GM12878 (cell line): ENCODE data around the gene UBASH3A. TPM values are rescaled to one million over a fixed set of nuclear protein-coding genes. Genes with fewer than 3 reads are reported as not detected.

Experiments
- ATF3 ChIP-seq: IDR thresholded peaks from 2 replicates; pipeline ENCODE4 v1.6.1; 2011; ENCODE audit warnings: low read depth, mild to moderate bottlenecking, low read length, moderate library complexity, borderline replicate concordance; ENCODE audit errors: extremely low read depth
- BHLHE40 ChIP-seq, 2 experiments: fragments of 450-650 bp in 1 of 2; IDR thresholded peaks; 2 replicates each; pipeline ENCODE4 v1.6.1; 2011 to 2017; ENCODE audit warnings: low read depth in 2 of 2, borderline replicate concordance in 1 of 2, improper control_type of control experiment in 1 of 2, low read length in 1 of 2, mild to moderate bottlenecking in 1 of 2
- BRCA1 ChIP-seq: IDR thresholded peaks from 2 replicates; pipeline ENCODE4 v1.6.1; 2011; ENCODE audit warnings: low read depth, low read length, improper control_type of control experiment
- CHD2 ChIP-seq: IDR thresholded peaks from 2 replicates; pipeline ENCODE4 v1.6.1; 2011; ENCODE audit warnings: low read depth, low read length, improper control_type of control experiment, borderline replicate concordance
- E4F1 ChIP-seq: fragments of 450-650 bp; IDR thresholded peaks from 2 replicates; pipeline ENCODE4 v1.6.1; 2018; ENCODE audit warnings: borderline replicate concordance, mild to moderate bottlenecking; ENCODE audit not compliant: partially characterized antibody
- EGR1 ChIP-seq, 2 experiments: IDR thresholded peaks; 1 replicate in 1 of 2; 2 replicates in 1 of 2; pipeline ENCODE4 v1.6.1; 2011 to 2012; ENCODE audit warnings: low read depth in 2 of 2, low read length in 2 of 2, borderline replicate concordance in 1 of 2, mild to moderate bottlenecking in 1 of 2, moderate library complexity in 1 of 2
- FOS ChIP-seq: IDR thresholded peaks from 3 replicates; pipeline ENCODE4 v1.6.1; 2011; ENCODE audit warnings: borderline replicate concordance; ENCODE audit not compliant: insufficient read length; ENCODE audit errors: extremely low read depth
- FOXK2 ChIP-seq: fragments of 450-650 bp; IDR thresholded peaks from 2 replicates; pipeline ENCODE4 v1.6.1; 2017; ENCODE audit warnings: mild to moderate bottlenecking, moderate library complexity
- GATAD2B ChIP-seq: fragments of 450-650 bp; conservative IDR thresholded peaks from 2 replicates; pipeline ENCODE4 v1.6.1; 2017; ENCODE audit warnings: low read depth, mild to moderate bottlenecking, moderate library complexity
- HCFC1 ChIP-seq: fragments of 150-350 bp; IDR thresholded peaks from 2 replicates; pipeline ENCODE4 v1.6.1; 2014; ENCODE audit warnings: low read length
- HDAC2 ChIP-seq: fragments of 200-600 bp; sonication (generic); IDR thresholded peaks from 2 replicates; pipeline ENCODE4 v1.6.1; 2017
- MLLT1 ChIP-seq: fragments of 450-650 bp; IDR thresholded peaks from 2 replicates; pipeline ENCODE4 v1.6.1; 2016; ENCODE audit warnings: mild to moderate bottlenecking
- NFIC ChIP-seq: IDR thresholded peaks from 2 replicates; pipeline ENCODE4 v1.6.1; 2012; ENCODE audit warnings: low read depth, mild to moderate bottlenecking, inconsistent platforms, low read length, moderate library complexity
- NR2F1 ChIP-seq: fragments of 450-650 bp; conservative IDR thresholded peaks from 2 replicates; pipeline ENCODE4 v1.6.1; 2017; ENCODE audit warnings: mild to moderate bottlenecking
- NRF1 ChIP-seq: conservative IDR thresholded peaks from 2 replicates; pipeline ENCODE4 v1.6.1; 2011; ENCODE audit warnings: mild to moderate bottlenecking, low read depth, low read length, improper control_type of control experiment
- POLR2A ChIP-seq: IDR thresholded peaks from 2 replicates; pipeline ENCODE4 v1.6.1; 2011; ENCODE audit warnings: low read depth, mild to moderate bottlenecking, low read length
- RCOR1 ChIP-seq: conservative IDR thresholded peaks from 2 replicates; pipeline ENCODE4 v1.6.1; 2012; ENCODE audit warnings: low read depth, low read length, improper control_type of control experiment
- SIN3A ChIP-seq: IDR thresholded peaks from 2 replicates; pipeline ENCODE4 v1.6.1; 2012; ENCODE audit warnings: low read depth, low read length, improper control_type of control experiment
- SKIL ChIP-seq: fragments of 450-650 bp; IDR thresholded peaks from 2 replicates; pipeline ENCODE4 v1.6.1; 2017; ENCODE audit warnings: mild to moderate bottlenecking, low read depth, inconsistent platforms; ENCODE audit not compliant: poor library complexity, severe bottlenecking
- SMAD5 ChIP-seq: IDR thresholded peaks from 2 replicates; pipeline ENCODE4 v1.6.1; 2016; ENCODE audit warnings: antibody characterized with exemption, low read depth
- ZBTB33 ChIP-seq: fragments of 450-650 bp; IDR thresholded peaks from 2 replicates; pipeline ENCODE4 v1.6.1; 2017; ENCODE audit warnings: mild to moderate bottlenecking
- ZNF24 ChIP-seq: fragments of 450-650 bp; IDR thresholded peaks from 2 replicates; pipeline ENCODE4 v1.6.1; 2017; ENCODE audit warnings: antibody characterized with exemption, mild to moderate bottlenecking
- ZNF622 ChIP-seq: fragments of 450-650 bp; IDR thresholded peaks from 2 replicates; pipeline ENCODE4 v1.6.1; 2017; ENCODE audit warnings: mild to moderate bottlenecking, inconsistent platforms
- polyA plus RNA-seq, 11 experiments: library from polyadenylated mRNA; depleted of rRNA in 4 of 11; unstranded in 6 of 11; stranded (reverse) in 5 of 11; fragments of >200 nt; fragmentation: Nextera tagmentation in 4 of 11; fragmentation: Illumina TruSeq in 1 of 11; extraction: Ambion mirVana in 4 of 11; extraction: Trizol in 1 of 11; gene quantifications; 1 replicate in 1 of 11; 2 replicates in 10 of 11; pipeline versions ENCODE4 v1.2.1 to v1.2.3, GENCODE V29; 2011 to 2016; ENCODE audit warnings: inconsistent platforms in 2 of 11, missing spikeins in 2 of 11, low read depth in 1 of 11
- total RNA-seq, 4 experiments: library from RNA; depleted of rRNA in 3 of 4; stranded (reverse); fragments of >200 nt in 3 of 4; fragmentation: Illumina TruSeq in 1 of 4; extraction: Trizol in 1 of 4; gene quantifications; 2 replicates each; pipeline versions ENCODE4 v1.2.1 to v1.2.3, GENCODE V29; 2013 to 2021

UBASH3A gene
- total and polyA plus RNA-seq, 10 of the 15 experiments (the other 5 are each of a cell fraction or from before 2014, with no cell fraction given), result 0.04 to 0.39 (median 0.23) TPM; not detected in 1

DNA sequence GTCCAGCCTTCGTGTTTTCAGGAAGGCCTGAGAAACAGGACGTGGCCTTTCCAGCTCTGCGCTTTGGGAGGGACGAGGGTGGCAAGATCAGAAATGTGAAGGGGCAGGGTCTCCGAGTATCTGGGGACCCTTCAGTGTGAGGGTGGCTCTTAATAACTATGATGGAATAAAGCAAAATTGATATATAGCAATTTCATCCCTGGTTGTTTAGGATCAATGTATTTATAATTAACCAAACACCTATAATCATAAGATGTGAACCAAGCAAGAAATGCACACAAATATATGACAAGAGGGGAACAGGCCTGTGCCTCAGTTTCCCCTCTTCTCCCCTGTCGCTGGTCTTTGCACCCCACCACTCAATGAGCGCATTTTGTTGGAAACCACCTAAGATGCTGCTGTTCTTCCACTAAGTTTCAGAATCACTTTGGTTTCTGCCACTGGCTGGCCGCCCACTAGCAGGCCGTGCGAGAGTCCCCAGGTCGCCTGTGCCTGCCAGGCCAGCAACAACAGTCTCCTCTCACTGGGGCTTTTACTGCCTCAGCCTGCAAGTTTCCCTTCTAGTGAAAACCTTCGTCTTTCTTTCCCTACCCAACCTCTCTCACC is 36.6 kb downstream of the UBASH3A start (continued):
- 0 out of 2 replicates have a peak, but pooled peaks have one; percentile 22 for TF ChIP-seq NR2F1
- TF ChIP-seq HDAC2, result 0 out of 2 replicates have a peak, but pooled peaks have one; percentile 30
- TF ChIP-seq E4F1, result no peak
- no peak for TF ChIP-seq ZNF622
- TF ChIP-seq RCOR1, result no peak; the same call in 1 of the 2 replicates
- TF ChIP-seq BRCA1, result no peak
- no peak for TF ChIP-seq SMAD5
- TF ChIP-seq GATAD2B, result peak; percentile 64; the same call in 1 of the 2 replicates
- no peak for TF ChIP-seq NRF1
- TF ChIP-seq EGR1 (IDR thresholded peaks at IDR 0.05; ENCODE audit: borderline replicate concordance in 1 of 2, low read depth in 2 of 2, low read length in 2 of 2), result peak in 1 of 2 experiments; percentile 66; a peak in 1 of 3 replicates
- TF ChIP-seq NFIC, result peak; percentile 39
- TF ChIP-seq BHLHE40 (IDR thresholded peaks at IDR 0.05; ENCODE audit: borderline replicate concordance in 1 of 2, low read depth in 2 of 2, low read length in 1 of 2), result peak; percentile 74 to 75; a peak in 3 of 4 replicates
- TF ChIP-seq SKIL, result peak; percentile 62
- no peak for TF ChIP-seq POLR2A
- no peak for TF ChIP-seq ZBTB33
- no peak for TF ChIP-seq FOS
- TF ChIP-seq CHD2, result 0 out of 2 replicates have a peak, but pooled peaks have one; percentile 52
- TF ChIP-seq ZNF24, result peak; percentile 29; the same call in 1 of the 2 replicates
- no peak for TF ChIP-seq ATF3
- no peak for TF ChIP-seq FOXK2
- no peak for TF ChIP-seq SIN3A
- TF ChIP-seq HCFC1, result no peak
- TF ChIP-seq MLLT1, result peak; percentile 48
